K562 (cell line): ENCODE measurements around the gene USP11. TPM values are rescaled to one million over a fixed set of nuclear protein-coding genes. Genes with fewer than 3 reads are reported as not detected.

Source experiments
- HLTF ChIP-seq: fragments of 450-650 bp; IDR thresholded peaks from 2 replicates; pipeline ENCODE4 v1.6.1; 2016
- polyA plus RNA-seq, 8 experiments: library from polyadenylated mRNA; depleted of rRNA in 4 of 8; stranded (reverse) in 5 of 8; unstranded in 3 of 8; fragments of >200 nt; fragmentation: Nextera tagmentation in 2 of 8; fragmentation: Illumina TruSeq in 1 of 8; extraction: Ambion mirVana in 2 of 8; extraction: Trizol in 1 of 8; gene quantifications; 2 replicates each; pipeline versions ENCODE4 v1.2.1 to v1.2.3, GENCODE V29; 2011 to 2014; ENCODE audit warnings: inconsistent platforms in 1 of 8, missing spikeins in 1 of 8
- total RNA-seq, 7 experiments: library from RNA; depleted of rRNA in 6 of 7; stranded (reverse); fragments of >200 nt in 6 of 7; fragmentation: Illumina TruSeq in 2 of 7; extraction: Trizol in 2 of 7; gene quantifications; 2 replicates each; pipeline versions ENCODE4 v1.2.1 to v1.2.3, GENCODE V29; 2011 to 2021; ENCODE audit warnings: low replicate concordance in 1 of 7
- TF ChIP-seq, protein P1 (sequence below): fragments of 450-650 bp; IDR thresholded peaks from 2 replicates; pipeline ENCODE4 v1.6.1; 2018; ENCODE audit not compliant: partially characterized antibody
- TF ChIP-seq, protein P2 (sequence below): fragments of 150-350 bp; IDR thresholded peaks from 2 replicates; pipeline ENCODE4 v1.6.1; 2014; ENCODE audit warnings: low read depth, mild to moderate bottlenecking, low read length, borderline replicate concordance

USP11 gene
- total and polyA plus RNA-seq, 9 of the 15 experiments (the other 6 are each of a cell fraction or from before 2014, with no cell fraction given) = 2.5 to 29.0 (median 11.7) TPM

DNA sequence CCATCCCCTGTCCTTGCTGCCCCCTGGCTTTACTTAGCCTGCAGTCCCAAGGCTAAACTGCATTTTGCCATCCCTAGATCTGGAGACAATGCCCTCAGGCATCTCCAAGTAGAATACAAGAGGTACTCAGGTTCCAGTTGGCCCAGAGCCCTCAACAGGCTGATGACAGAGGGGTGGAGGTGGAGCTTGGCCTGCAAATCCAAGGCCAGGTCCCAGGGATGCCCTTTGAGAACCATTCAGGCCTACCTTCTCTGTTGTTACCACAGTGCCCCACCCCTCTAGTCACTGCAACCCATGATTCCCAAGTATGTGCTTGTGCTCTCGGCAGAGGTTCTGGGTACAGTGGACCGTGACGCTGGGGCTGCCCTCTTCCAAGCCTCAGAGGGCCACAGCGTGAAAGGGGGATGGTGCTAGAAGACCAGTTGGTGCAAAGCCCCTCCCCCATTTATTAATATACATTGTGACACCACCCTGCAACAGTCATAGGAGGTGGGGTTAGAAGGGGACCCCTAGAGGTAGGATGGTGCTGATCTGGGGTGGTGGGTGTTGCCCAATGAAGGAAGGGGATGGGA is 45.6 kb upstream of the USP11 start (continued):
- TF ChIP-seq, protein P1, sequence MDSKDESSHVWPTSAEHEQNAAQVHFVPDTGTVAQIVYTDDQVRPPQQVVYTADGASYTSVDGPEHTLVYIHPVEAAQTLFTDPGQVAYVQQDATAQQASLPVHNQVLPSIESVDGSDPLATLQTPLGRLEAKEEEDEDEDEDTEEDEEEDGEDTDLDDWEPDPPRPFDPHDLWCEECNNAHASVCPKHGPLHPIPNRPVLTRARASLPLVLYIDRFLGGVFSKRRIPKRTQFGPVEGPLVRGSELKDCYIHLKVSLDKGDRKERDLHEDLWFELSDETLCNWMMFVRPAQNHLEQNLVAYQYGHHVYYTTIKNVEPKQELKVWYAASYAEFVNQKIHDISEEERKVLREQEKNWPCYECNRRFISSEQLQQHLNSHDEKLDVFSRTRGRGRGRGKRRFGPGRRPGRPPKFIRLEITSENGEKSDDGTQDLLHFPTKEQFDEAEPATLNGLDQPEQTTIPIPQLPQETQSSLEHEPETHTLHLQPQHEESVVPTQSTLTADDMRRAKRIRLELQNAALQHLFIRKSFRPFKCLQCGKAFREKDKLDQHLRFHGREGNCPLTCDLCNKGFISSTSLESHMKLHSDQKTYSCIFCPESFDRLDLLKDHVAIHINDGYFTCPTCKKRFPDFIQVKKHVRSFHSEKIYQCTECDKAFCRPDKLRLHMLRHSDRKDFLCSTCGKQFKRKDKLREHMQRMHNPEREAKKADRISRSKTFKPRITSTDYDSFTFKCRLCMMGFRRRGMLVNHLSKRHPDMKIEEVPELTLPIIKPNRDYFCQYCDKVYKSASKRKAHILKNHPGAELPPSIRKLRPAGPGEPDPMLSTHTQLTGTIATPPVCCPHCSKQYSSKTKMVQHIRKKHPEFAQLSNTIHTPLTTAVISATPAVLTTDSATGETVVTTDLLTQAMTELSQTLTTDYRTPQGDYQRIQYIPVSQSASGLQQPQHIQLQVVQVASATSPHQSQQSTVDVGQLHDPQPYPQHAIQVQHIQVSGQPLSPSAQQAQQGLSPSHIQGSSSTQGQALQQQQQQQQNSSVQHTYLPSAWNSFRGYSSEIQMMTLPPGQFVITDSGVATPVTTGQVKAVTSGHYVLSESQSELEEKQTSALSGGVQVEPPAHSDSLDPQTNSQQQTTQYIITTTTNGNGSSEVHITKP = no peak
- TF ChIP-seq HLTF = no peak
- TF ChIP-seq, protein P2, sequence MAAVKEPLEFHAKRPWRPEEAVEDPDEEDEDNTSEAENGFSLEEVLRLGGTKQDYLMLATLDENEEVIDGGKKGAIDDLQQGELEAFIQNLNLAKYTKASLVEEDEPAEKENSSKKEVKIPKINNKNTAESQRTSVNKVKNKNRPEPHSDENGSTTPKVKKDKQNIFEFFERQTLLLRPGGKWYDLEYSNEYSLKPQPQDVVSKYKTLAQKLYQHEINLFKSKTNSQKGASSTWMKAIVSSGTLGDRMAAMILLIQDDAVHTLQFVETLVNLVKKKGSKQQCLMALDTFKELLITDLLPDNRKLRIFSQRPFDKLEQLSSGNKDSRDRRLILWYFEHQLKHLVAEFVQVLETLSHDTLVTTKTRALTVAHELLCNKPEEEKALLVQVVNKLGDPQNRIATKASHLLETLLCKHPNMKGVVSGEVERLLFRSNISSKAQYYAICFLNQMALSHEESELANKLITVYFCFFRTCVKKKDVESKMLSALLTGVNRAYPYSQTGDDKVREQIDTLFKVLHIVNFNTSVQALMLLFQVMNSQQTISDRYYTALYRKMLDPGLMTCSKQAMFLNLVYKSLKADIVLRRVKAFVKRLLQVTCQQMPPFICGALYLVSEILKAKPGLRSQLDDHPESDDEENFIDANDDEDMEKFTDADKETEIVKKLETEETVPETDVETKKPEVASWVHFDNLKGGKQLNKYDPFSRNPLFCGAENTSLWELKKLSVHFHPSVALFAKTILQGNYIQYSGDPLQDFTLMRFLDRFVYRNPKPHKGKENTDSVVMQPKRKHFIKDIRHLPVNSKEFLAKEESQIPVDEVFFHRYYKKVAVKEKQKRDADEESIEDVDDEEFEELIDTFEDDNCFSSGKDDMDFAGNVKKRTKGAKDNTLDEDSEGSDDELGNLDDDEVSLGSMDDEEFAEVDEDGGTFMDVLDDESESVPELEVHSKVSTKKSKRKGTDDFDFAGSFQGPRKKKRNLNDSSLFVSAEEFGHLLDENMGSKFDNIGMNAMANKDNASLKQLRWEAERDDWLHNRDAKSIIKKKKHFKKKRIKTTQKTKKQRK = no peak
- TF ChIP-seq, all 486 proteins: peak for 0
